Globus pallidus (tissue), 1 donor: Measurements from ENCODE around the gene CABCOCO1.

ENCODE experiments used
- DNase-seq: peaks from one replicate; pipeline ENCODE4 v3.0.0-alpha.2; 2015; ENCODE audit warnings: low spot score

Gene CABCOCO1

DNA sequence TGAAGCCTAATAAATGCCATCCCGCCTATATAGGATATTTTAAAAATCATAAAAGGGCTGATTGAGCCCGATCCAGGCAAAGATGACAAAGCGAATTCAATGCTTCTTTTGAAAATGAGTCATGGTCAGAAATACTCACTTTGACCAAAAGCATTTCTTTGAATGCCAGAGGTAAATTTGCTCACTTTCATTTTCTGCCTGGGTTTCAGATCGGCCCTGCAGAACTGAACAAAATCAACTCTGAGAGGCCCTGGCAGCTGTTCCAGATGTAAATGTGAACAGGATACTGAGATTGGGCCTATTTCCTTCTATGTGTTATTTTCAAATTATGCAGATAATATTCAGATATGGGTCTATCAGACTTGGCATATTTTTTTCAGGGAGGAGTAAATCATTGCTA lies 124.0 kb downstream of the CABCOCO1 start:
- DNase-seq: no peak

DNA sequence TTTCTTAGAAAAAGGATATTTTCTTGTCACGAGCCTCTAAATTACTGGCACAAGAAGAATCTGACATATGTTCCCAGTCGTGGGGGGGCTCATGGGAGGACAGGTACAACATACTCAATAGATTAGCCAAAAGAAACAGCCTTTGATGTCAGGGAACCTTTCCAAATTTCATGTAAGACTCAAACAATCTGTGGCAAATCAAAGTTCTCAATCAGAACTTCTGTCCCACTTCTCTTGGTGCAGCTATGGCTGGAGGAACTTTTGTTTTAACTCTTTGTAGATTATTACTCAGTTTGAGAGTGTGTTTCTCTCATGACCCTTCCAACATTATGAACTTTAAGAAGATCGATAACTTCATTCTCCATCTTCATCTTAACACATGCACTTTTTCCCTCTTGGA lies 124.4 kb downstream of the CABCOCO1 start:
- DNase-seq: no peak

DNA sequence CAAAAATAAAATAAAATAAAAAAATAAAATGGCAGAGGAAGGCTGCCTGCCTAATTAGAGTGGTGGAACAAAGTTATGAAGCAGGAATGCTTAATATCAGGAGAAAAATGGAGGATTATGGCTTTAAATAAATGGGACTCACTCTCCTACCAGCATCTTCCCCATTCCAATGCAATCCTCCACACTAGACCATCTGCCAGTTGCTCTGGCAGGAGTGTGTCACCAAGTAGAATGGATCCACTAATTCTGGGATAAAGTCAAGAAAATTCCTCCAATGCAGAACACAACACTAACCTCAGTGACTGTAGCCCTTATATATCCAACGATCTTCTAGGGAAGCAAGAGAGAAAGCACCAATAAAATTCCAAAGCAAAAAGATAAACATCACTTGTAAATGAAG lies 126.3 kb downstream of the CABCOCO1 start:
- DNase-seq: no peak

DNA sequence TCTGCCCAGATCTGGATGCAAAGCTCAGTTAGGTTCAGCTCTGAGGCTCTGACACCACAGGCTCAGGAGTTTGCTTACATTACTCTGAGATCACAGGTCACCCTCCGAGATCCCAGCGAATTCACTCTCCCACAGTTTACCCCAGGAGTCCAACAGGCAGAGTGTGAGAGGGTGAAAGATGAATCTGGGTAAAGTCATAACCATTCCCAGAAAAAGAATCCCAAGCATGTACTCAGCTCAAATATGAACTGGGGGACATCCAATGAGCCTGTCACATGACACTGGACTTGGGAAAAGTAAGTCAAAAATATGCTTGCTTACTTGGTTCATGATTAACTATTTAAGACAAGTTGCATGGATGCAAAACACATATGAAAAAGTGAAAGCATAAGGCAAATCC lies 128.5 kb downstream of the CABCOCO1 start:
- no peak for DNase-seq

DNA sequence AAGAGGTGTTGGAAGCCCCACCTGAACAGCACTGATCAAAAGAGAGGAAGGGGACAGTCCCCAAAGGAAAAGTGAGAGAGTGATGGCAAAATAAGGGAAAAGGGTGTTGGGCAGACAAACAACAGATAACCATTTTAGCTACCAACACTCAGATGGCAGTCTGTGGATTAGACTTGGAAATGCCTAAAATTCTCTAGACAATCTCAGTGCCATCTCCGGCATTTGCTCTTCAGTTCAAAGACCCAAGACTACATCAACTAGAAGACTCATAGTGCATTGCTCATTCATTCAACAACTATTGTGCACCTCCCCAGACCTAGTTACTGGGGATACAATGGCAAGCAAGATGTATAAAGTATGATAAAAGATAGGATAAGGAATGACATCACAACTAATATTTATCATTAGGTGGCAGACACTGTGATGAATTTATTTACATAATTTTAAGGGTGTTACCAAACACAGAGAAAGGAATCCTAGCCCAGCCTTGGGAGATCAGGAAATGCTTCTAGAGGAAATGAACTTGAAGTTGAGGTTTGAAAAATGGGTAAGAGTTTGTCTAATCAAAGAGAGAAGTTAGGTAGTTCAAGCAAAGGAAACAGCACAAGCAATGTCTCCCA lies 129.5 kb downstream of the CABCOCO1 start:
- no peak for DNase-seq

GRCh38 chr10:61792921-61793320 lies 130.2 kb downstream of the CABCOCO1 start:
- DNase-seq: no peak

DNA sequence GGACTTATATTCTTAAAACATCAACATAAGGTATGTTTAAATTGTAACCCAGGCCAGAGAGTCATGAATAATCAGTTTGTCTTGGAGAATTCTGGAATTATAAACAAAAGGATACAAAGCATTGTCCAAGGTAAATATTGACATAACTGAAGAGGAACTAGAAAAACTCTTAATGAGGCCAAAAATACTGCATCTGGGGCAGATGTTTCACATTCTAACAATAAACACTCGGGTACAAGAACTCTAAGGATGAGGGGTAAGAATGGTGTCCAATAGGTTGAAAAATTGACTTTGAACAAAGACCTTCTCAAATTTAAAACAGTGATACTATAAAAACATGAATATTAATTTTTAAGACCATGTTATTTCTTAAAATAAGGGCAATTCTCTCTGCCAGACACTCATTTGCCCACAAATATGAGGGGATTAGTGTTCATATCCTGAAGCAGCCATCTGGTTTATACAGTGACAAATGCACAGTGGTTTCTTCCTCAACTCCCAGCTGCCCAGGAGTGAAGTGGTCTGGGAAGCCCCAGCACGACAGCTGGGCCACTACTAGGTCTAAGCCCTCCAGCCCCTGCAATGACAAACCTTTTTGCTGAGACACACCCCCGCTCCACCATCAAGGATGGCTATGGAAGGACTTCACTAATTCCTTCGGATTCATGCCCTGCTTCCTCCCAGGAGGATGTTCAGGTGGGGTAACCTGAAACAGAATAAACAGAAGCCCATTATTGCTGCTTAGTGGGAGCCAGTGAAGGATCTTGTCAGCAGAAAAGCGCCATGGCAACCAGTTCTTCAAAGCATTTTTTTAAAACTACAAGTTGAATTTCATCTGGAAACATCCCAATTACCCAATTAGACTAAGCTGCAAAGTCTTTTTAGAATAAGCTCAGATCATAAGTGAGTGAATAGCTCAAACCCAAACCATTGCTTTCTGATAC lies 131.3 kb downstream of the CABCOCO1 start:
- no peak for DNase-seq

DNA sequence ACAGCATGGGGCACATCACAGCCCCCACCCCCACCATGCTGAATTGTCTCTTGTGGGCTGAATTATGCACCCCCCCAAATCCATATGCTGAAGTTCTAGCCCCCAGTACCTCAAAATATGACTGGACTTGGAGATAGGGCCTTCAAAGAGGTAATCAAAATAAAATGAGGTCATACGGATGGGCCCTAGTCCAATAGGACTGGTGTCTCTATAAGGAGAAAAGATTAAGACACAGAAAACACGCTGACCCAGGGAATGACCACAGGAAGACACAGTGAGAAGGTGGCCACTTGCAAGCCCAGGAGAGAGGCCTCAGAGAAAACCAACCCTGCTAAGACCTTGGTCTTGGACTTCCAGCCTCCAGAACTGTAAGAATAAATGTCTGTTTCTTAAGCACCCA lies 132.4 kb downstream of the CABCOCO1 start:
- no peak for DNase-seq

DNA sequence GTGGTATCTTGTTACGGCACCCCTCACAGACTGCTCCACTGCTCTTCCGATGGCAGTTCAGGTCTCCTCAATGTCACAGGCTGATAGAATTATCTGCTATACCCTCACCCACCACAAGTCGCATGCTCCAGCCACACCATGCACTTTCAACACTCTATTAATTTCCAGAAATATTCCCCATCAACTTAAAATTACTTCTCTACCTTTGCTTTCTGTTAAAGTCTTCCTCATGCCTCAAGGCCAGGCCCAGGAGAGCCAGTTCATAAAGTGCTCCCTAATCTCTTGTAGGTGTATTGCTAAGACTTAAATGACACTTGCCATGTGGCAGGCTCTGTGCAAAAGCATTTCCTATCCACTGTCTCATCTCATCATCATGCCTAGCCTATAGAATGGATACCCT lies 132.8 kb downstream of the CABCOCO1 start:
- no peak for DNase-seq

- no peak for DNase-seq
Measured at GRCh38 chr10:61796785-61797184, 134.1 kb downstream of the CABCOCO1 start.

DNA sequence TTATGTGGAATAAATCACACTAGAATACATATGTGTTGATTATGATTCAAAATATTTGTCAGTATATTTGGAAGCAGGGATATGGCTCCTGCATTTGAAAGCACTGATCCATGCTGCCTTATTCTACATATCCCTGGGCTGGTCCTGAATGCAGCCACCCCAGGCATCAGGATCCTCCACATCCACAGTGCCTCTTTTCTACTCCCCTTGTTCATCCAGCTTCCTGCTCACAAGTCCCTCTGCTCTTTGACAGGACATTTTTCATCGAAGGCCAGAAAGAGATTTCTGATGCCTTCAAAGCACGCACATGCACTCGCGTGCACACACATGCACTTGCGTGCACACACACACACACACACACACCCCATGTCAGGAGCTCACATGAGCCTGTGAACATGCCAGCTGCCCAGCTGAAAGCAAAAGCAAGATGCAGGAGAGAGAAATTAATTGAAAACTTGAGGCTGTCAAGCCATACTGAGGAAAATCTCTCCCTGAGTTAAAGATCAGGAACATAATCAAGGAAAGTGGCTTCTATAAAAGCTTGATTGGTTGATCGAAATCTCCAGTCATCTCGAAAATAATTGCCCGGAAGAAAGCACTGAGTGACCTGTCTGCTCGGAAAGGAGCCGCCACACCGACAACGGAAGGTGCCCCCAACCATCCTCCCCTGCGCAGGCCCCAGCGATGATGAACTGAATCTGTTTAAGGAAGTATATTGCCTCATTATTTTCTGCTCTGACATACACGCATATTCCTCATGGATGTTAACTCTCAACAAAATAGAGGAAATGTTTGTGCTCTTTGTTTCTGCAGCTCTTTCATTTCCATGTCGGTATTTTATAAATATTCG lies 134.8 kb downstream of the CABCOCO1 start:
- DNase-seq: no peak

- DNase-seq: no peak
Measured at GRCh38 chr10:61798713-61799112, 136.0 kb downstream of the CABCOCO1 start.

- no peak for DNase-seq
Measured at GRCh38 chr10:61801484-61801883, 138.8 kb downstream of the CABCOCO1 start.

DNA sequence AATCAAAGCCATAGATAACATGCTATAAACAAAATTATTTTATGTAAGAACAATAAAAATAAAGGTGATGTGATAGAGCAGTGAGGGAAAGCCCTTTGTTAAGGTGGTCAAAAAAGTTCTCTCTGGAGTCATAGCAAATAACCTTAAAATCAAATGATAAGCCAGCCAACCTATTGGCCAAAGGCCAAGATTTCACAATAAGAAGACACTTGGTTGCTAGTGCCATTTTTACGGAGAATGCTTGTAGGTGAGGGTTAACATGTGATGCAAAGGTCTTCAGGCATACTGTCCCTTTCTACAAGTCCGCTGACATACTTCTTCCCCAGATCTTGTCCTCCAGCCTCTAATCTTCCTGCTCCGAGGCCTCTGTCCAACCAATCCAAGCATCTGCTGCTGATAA lies 140.5 kb downstream of the CABCOCO1 start:
- no peak for DNase-seq

GRCh38 chr10:61804414-61804813 lies 141.7 kb downstream of the CABCOCO1 start:
- no peak for DNase-seq

GRCh38 chr10:61805091-61805490 lies 142.4 kb downstream of the CABCOCO1 start:
- DNase-seq: no peak

GRCh38 chr10:61810263-61810662 lies 147.5 kb downstream of the CABCOCO1 start:
- no peak for DNase-seq

- no peak for DNase-seq
Measured at GRCh38 chr10:61812052-61812721, 149.5 kb downstream of the CABCOCO1 start.

GRCh38 chr10:61812920-61813319 lies 150.2 kb downstream of the CABCOCO1 start:
- DNase-seq: no peak

- DNase-seq: no peak
Measured at GRCh38 chr10:61814160-61814559, 151.4 kb downstream of the CABCOCO1 start.

- no peak for DNase-seq
Measured at GRCh38 chr10:61815496-61815895, 152.8 kb downstream of the CABCOCO1 start.
